Psoas muscle (tissue), 8 donors: ENCODE results near the gene IFNG-AS1. TPM values are rescaled to one million over a fixed set of nuclear protein-coding genes. Genes with fewer than 3 reads are reported as not detected.

ENCODE experiments used
- ATAC-seq, 4 donors: fragments of 200-7000 bp; cut with Tn5 transposase; one replicate each; pipeline ENCODE4 v1.9.1; 2020; ENCODE audit warnings: moderate library complexity in 3 of 4, mild to moderate bottlenecking in 2 of 4
- DNase-seq, 2 donors: peaks; one replicate each; pipeline ENCODE4 v3.0.0-alpha.2; 2020
- H3K27ac ChIP-seq: fragments of 200-600 bp; one replicate; pipeline ENCODE4 v1.8.0; 2022
- H3K27me3 ChIP-seq, 3 donors: fragments of 200-600 bp in 1 of 3; one replicate each; pipeline versions ENCODE4 v1.6.1 to v1.8.0; 2013 to 2022; ENCODE audit warnings: low read length in 2 of 3, mild to moderate bottlenecking in 2 of 3, moderate library complexity in 1 of 3; ENCODE audit not compliant: insufficient read depth in 3 of 3
- H3K36me3 ChIP-seq, 2 donors: fragments of 200-600 bp in 1 of 2; one replicate each; pipeline versions ENCODE4 v1.6.1 to v1.8.0; 2013 to 2022; ENCODE audit warnings: low read depth in 1 of 2, mild to moderate bottlenecking in 1 of 2, moderate library complexity in 1 of 2; ENCODE audit not compliant: insufficient read depth in 1 of 2
- H3K4me1 ChIP-seq: fragments of 200-600 bp; one replicate; pipeline ENCODE4 v1.8.0; 2022
- H3K4me3 ChIP-seq: fragments of 200-600 bp; one replicate; pipeline ENCODE4 v1.8.0; 2022; ENCODE audit warnings: mild to moderate bottlenecking
- H3K9me3 ChIP-seq: fragments of 200-600 bp; one replicate; pipeline ENCODE4 v1.8.0; 2022
- CTCF ChIP-seq: fragments of 200-600 bp; IDR thresholded peaks from one replicate; pipeline ENCODE4 v1.8.0; 2022; ENCODE audit warnings: antibody characterized with exemption
- WGBS, 3 donors: extraction: QIAGEN DNeasy Blood & Tissue Kit; methylation state at CpG; one replicate each; pipeline versions ENCODE4 v1.1.6 to v1.1.7; 2013; 5-methylcytosine and 5-hydroxymethylcytosine counted together
- intact Hi-C, 2 donors: fragments of 100-400 bp; cut with DNase I; formaldehyde crosslinking; loops; one replicate each; pipeline versions ENCODE4 v1.11.0 to v1.14.2; 2022
- polyA plus RNA-seq, 3 donors: library from polyadenylated mRNA; stranded (reverse); fragments of 200-250 nt; gene quantifications; one replicate each; pipeline ENCODE4 v1.2.3, GENCODE V29; 2013
- total RNA-seq, 4 donors: library from RNA; stranded (reverse); fragmentation: NEBNext Ultra II Directional in 2 of 4; extraction: Animal tissue kit (Norgen Biotek cat#: 25700) in 2 of 4; gene quantifications; one replicate each; pipeline versions ENCODE4 v1.2.1 to v1.2.4, GENCODE V29; 2021 to 2023
- donor health status: healthy with polysubstance abuse.
- donor health status: DM: no; HTN: no; CAD: no; lungs with moderate emphysema.
- donor health status: Bipolar disorder and iron deficiency.
- donor health status: healthy.
- donor health status: DM: yes; HTN: yes; CAD: no.
- donor health status: DM: no; HTN: no; CAD: no.
- donor health status: DM: no; HTN: no; CAD: no.
- donor health status: DM: yes; HTN: yes; CAD: no.

The IFNG-AS1 gene
- total and polyA plus RNA-seq, 7 donors, result 0.08 to 0.21 TPM; not detected in 5

GRCh38 chr12:68031881-68032739 lies 42.9 kb downstream of the IFNG-AS1 start:
- no peak for DNase-seq
- 63 to 80% (median 67%) methylated on average over 9 of the region's 9 CpGs for WGBS, 3 donors
- H3K27ac ChIP-seq, result no peak overlapping the region

GRCh38 chr12:68034567-68034966 lies 45.3 kb downstream of the IFNG-AS1 start:
- ATAC-seq (no peak), DNase-seq (no peak)
- Histone ChIP-seq H3K9me3 (no peaks in the 10 kb centered on the region), H3K4me3 (no peak overlapping the region), H3K36me3 (no peaks in the 10 kb centered on the region), H3K4me1 (no peaks in the 10 kb centered on the region), H3K27ac (no peak overlapping the region), H3K27me3 (no peaks in the 10 kb centered on the region)
- no peak for TF ChIP-seq CTCF
- WGBS, 3 donors, result 74 to 85% (median 80%) methylated on average over 5 of the region's 5 CpGs
- intact Hi-C loops, result no loop called here

More at GRCh38 chr12:68031881-68032739, 42.9 kb downstream of the IFNG-AS1 start:
- H3K4me3 ChIP-seq, result no peak overlapping the region
- no peaks in the 10 kb centered on the region for H3K27me3 ChIP-seq
- no peaks in the 10 kb centered on the region for H3K4me1 ChIP-seq
- no peak for ATAC-seq
- no peak for TF ChIP-seq CTCF
- H3K9me3 ChIP-seq, result no peaks in the 10 kb centered on the region
- H3K36me3 ChIP-seq, result no peaks in the 10 kb centered on the region
- intact Hi-C loops, result no loop called here

GRCh38 chr12:68036642-68037041 lies 47.4 kb downstream of the IFNG-AS1 start:
- ATAC-seq, result no peak
- Histone ChIP-seq H3K9me3 (no peaks in the 10 kb centered on the region), H3K4me1 (no peaks in the 10 kb centered on the region), H3K36me3 (no peaks in the 10 kb centered on the region), H3K4me3 (no peak overlapping the region), H3K27ac (no peak overlapping the region), H3K27me3 (no peaks in the 10 kb centered on the region)
- no peak for TF ChIP-seq CTCF
- intact Hi-C loops, result loop anchor here in 1 of 2 donors (5.0 kb wide), 2 partner anchors 121 to 281 kb away; partner anchors contain the start of gene IFNG
- DNase-seq, result no peak
- 92 to 97% (median 95%) methylated on average over 7 of the region's 7 CpGs for WGBS, 3 donors

GRCh38 chr12:68037616-68038255 lies 48.5 kb downstream of the IFNG-AS1 start:
- H3K27ac ChIP-seq, result no peak overlapping the region
- no peak for DNase-seq
- H3K4me1 ChIP-seq, result no peaks in the 10 kb centered on the region
- no peaks in the 10 kb centered on the region for H3K36me3 ChIP-seq
- no peak overlapping the region for H3K4me3 ChIP-seq
- intact Hi-C loops, result loop anchor here in 1 of 2 donors (5.0 kb wide), 2 partner anchors 120 to 280 kb away; partner anchors contain the start of gene IFNG
- no peak for ATAC-seq
- no peak for TF ChIP-seq CTCF
- no peaks in the 10 kb centered on the region for H3K27me3 ChIP-seq
- H3K9me3 ChIP-seq, result no peaks in the 10 kb centered on the region
